GM18519 (cell line): Measurements from ENCODE around the gene MFAP5.

Experiments used
- ATAC-seq: cut with Tn5 transposase; IDR thresholded peaks from one replicate; pipeline ENCODE4 v1.9.1; 2021; ENCODE audit warnings: mild to moderate bottlenecking, moderate library complexity; ENCODE audit not compliant: unreplicated experiment, low FRiP score

MFAP5 gene, protein sequence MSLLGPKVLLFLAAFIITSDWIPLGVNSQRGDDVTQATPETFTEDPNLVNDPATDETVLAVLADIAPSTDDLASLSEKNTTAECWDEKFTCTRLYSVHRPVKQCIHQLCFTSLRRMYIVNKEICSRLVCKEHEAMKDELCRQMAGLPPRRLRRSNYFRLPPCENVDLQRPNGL

DNA sequence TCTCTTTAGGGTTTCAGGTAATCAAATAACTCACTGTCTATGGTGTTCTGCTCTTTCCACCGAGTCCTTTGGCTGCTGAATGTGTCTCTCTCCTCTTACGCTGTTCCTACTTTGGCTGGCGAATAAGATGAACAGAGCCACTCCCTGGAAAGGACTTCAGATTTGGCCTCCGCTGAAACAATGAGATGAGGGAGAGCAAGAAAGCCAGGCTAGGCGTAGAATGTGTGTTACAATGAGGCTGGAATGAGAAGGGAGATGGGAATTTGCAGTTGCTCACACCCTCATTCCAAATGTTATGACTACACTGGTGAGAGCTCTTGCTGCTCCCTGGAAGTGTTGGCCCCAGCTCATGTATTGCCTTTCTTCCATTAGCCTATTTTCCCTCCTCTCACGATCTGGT is at the start of gene MFAP5:
TSS of gene MFAP5 (minus strand) at position 234 of the 400 bp plus-strand sequence. CDS start 722 bp downstream, outside the sequence.
- no peak for ATAC-seq

DNA sequence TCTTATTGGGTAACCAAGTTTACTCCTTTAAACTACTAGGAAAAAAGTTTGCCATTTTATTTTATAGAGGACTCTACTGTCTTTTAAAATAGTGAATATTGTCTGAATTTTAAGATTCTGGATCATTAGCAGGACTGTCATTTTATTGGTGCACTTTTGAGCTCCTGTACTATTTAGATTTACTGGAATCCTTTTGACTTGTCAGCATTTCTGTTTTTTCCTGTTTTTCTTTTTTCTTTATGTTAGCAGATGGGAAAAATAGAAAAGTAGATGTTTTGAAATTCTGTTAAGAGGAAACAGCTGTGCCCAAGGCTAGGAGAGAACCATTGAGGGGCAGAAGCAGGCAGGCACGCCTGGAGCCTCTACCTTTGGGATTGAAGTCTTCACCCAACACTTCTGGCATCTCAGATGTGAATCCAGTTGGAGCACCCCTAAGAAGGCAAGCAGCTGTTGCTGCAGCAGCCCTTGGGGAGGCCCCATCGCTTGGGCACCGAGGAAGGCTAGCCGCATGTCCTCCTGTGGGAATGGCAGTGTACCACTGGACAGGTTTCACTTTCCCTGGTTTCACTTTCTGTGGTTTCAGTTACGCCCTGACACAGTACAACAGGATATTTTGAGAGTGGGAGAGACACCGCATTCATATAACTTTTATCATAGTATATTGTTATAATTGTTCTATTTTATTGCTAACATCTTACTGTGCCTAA is 46.7 kb upstream of the MFAP5 start:
- ATAC-seq = no peak

DNA sequence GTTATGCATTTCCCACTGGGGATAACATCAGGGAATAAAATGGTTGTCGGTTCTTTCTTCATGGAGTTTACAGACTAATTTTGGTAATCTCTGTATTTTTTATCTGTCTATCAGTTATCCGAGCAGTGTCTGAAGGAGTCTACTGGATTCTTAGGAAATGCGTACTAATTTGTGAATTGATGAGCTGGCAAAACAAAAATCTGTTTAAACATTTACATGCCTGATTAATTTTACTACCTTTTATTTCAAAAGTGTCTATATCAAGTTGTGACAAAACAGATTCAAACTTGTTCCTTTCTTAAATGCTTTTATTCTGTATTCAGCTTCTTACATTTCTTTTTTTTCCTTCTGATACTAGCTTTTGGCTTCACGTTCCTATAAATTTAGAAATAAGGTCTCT is 39.5 kb upstream of the MFAP5 start:
- ATAC-seq = no peak

DNA sequence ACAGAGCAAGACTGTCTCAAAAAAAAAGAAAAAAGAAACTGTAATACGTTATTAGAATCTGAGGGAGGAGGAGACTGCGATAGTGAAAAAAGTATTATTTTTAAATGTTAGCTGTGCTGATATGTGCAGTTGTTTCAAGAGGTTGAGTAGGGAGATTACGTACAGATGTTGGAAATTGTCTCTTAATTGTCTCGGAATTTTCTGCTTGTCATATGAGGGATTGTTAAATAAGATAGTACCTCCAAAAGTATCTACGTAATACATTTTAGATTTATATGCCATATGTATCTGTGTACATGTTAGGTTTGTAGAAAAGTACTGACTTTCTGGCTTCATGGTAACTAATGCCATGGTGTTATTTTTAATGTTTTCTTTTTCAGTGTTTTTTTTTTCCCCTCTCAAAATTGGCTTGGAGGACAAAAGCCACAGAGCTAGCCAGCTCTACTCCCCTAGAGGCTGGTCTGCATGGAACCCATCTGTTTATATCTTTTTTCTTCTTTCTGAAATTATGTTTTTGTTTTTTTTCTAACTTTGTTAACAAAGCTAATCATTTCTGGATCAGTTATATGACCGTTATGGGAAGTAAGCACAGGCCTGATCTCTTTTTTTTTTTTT is 38.5 kb upstream of the MFAP5 start:
- no peak for ATAC-seq

GRCh38 chr12:8699714-8700113 is 37.1 kb upstream of the MFAP5 start:
- no peak for ATAC-seq

- no peak for ATAC-seq
Measured at GRCh38 chr12:8698879-8699278, 36.3 kb upstream of the MFAP5 start.

- ATAC-seq = peak; percentile 20
Measured at GRCh38 chr12:8698132-8698851, 35.7 kb upstream of the MFAP5 start.

GRCh38 chr12:8697476-8698131 is 35.0 kb upstream of the MFAP5 start, which contains the start of gene RIMKLB:
RIMKLB (plus strand) TSS chr12:8697991; CDS start chr12:8713867, 15,876 bp downstream.
- ATAC-seq = peak; percentile 60

DNA sequence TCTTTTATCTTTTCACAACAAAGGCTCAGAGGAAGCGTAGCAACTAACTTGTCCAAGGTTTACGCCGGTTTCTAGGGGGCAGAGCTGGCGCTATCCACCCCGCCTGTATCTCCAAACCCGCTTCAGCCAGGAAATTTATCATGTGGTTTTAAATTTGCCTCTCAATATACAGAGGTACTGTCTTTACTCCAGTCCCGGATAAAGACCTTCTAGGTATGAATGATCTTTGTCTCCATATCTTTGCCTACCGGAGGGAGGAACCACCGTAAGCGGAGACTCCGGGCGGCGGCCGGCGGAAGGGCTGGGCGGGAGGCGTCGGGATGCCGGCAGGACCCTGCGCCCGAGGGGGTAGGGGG is 34.5 kb upstream of the MFAP5 start:
- no peak for ATAC-seq

DNA sequence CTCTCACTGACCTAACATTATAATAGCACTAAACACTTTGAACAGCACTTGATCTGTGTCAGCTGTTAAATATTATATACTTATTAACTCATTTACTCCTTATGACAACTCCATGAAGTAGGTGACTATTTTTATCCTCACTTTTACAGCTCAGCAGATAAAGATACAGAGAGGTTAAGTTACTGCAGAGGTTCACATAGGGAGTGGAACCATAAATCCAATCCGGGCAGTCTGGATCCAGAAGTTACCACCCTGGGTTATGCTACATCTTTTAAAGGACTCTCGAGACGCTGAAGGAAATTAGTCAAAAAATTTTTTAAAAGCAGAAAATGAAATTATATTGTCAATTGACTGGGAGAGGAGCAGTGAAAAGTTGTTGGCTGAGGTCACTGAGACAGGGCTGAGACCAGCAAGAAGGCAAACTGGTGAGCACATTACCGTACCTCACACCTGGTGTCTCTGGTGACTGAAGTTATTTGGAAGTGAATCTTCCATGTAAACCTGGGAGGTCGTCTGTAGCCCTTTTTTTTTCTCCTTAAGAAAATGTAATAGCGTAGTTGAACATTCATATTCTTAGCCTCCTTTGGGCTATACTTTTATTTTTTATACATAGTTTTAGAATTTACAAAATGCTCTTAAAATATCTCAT is 33.9 kb upstream of the MFAP5 start:
- ATAC-seq = no peak

DNA sequence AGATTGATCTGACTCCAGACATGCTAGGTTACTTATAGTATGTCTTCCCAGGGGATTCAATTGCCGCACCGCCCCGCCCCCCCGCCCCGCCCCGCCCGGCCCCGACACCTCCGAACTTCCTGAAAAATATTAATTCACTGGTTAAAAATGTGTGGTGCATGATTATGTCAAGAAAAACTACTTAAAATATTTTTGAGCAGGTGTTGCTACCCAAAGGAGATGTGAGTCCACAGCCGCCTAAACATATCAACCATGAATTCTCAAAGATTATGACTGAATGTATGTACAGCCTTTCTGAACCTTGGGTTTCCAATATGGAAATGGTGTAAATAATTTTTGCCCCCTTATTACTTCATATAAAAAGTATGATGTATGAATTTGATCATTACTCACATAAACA is 32.5 kb upstream of the MFAP5 start:
- no peak for ATAC-seq

- no peak for ATAC-seq
Measured at GRCh38 chr12:8692573-8692972, 29.9 kb upstream of the MFAP5 start.

GRCh38 chr12:8689681-8690080 is 27.1 kb upstream of the MFAP5 start:
- no peak for ATAC-seq

DNA sequence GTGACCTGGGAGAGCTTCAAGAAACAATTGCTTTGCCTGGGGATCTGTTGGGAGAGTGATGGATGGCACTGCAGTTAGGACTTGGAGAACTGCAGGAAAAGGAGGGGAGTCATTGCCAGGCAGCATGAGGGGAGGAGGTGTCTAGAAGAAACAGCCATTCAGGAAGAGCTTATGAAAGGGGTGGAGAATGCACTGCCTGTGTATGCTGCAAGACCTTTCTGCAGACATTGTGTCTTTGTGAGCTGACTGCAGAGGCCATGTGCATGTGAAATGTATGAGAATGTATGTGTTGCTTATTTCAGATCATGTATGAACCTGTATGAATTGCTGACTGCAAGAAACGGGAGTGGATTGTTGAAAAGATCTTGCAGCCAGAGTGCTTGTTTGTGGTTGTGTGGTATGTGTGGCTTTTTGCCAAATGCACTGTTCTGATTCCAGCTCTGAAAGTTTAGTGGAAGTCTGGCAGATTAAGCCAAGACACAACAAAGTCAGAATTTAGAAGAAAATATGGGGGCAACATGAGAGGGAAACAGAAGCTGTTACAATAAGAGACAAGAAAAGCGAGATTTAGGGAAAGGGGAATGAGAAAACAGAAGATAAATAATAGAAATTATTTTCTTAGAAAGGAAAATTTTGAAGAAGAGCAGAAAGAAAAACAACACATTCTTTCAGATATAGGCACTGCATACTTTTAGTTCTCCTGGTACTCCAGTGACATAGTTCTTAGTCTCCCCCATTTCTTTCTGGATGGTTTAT is 25.4 kb upstream of the MFAP5 start:
- ATAC-seq = no peak

GRCh38 chr12:8685051-8685450 is 22.4 kb upstream of the MFAP5 start:
- ATAC-seq = no peak

GRCh38 chr12:8681129-8681884 is 18.7 kb upstream of the MFAP5 start:
- no peak for ATAC-seq

DNA sequence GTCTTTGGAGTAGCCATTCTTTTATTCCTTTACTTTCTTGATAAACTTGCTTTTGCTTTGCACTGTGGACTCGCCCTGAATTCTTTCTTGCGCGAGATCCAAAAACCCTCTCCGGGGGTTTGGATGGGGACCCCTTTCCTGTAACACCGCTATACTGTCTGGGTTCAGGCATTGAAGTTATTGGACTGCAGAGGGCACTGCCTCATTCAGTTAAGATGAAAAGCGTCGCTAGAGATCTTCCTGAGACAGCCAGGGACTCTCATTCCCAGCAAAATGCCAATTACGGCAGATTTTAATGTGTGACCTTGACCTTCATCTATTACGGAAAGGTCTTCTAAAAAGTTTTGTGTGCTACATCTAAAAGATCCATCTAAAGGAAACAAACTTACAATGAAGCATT is 17.9 kb upstream of the MFAP5 start:
- no peak for ATAC-seq

DNA sequence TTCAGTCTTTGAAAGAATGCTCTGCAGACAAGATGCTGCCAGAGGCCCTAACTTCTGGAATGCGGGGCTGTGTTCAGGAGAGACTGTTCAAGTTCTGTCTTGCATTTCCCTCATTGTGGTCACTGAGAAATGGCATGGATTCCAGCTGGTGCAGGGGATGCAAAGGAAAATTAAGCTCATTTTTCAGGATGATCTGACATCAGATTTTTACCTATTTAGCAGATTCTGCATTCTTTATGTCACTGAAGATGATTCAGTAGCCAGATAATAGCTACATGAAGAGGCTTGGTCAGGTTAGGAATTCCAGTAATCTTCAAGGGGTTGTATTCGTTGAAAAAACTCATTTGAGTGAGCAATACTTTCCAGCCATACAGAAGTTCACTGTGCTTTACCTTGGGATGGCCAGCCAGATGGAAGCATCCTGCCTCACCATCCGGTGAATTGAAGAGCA is 16.1 kb upstream of the MFAP5 start:
- no peak for ATAC-seq

DNA sequence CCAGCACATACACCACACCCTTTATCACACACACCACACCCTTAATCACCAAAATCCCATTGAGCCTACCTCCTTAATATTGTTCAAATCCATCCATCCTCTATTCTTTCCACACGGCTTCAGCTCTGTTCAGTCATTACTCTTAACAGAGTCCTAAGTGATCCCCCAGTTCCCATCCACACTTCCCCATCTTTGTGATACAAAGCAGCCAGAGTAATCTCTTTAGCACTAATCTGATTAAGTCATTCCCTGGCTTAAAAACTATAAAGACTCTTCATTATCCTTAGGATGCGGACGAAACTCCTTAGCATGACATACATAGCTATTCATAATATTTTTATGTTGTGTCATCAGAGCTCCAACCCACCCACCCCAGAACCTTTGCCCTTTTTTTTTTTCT is 14.7 kb upstream of the MFAP5 start:
- no peak for ATAC-seq
